B cell (primary cell): Measurements from ENCODE around the gene POLR2C. TPM values are rescaled to one million over a fixed set of nuclear protein-coding genes. Genes with fewer than 3 reads are reported as not detected.

Experiments
- ATAC-seq: fragments of 200-7000 bp; cut with Tn5 transposase; one replicate; pipeline ENCODE4 v1.10.0; 2021; ENCODE audit warnings: low read depth, mild to moderate bottlenecking, moderate number of reproducible peaks, moderate library complexity
- CTCF ChIA-PET: fragments of 350-600 bp; sonication (Branson Sonifier 250); formaldehyde crosslinking; loops from one replicate; lab custom pipeline; 2021; ENCODE audit warnings: antibody characterized with exemption, inconsistent platforms; lab: Charles Lee
- POLR2A ChIA-PET: fragments of 350-600 bp; sonication (Branson Sonifier 250); formaldehyde crosslinking; loops from one replicate; lab custom pipeline; 2021; ENCODE audit warnings: antibody characterized with exemption; lab: Charles Lee
- DNase-seq: peaks from one replicate; pipeline ENCODE4 v3.0.0; 2013
- H2AFZ ChIP-seq: 2 replicates; pipeline ENCODE4 v1.6.1; 2012; ENCODE audit warnings: mild to moderate bottlenecking, low read depth, low read length; ENCODE audit not compliant: insufficient read depth, poor library complexity, severe bottlenecking
- H3K27ac ChIP-seq, 2 donors: 1 replicate in 1 of 2; 2 replicates in 1 of 2; pipeline ENCODE4 v1.5.1; 2012 to 2013; ENCODE audit warnings: low read length in 2 of 2, mild to moderate bottlenecking in 2 of 2, moderate library complexity in 1 of 2
- H3K27me3 ChIP-seq, 4 experiments: fragments of 200-600 bp in 1 of 4; sonication (generic) in 1 of 4; replicated peaks in 1 of 4; 1 replicate in 2 of 4; 2 replicates in 2 of 4; pipeline versions ENCODE4 v1.6.1 to v1.7.0; 2013 to 2016; ENCODE audit warnings: low read length in 3 of 4, mild to moderate bottlenecking in 2 of 4, mixed read lengths in 1 of 4, moderate library complexity in 1 of 4; ENCODE audit not compliant: insufficient read depth in 4 of 4, control insufficient read depth in 3 of 4; ENCODE audit errors: control extremely low read depth in 1 of 4
- H3K36me3 ChIP-seq, 2 experiments: replicated peaks in 1 of 2; 1 replicate in 1 of 2; 2 replicates in 1 of 2; pipeline versions ENCODE4 v1.6.1 to v1.7.1; 2013; ENCODE audit warnings: low read length in 1 of 2; ENCODE audit not compliant: insufficient read depth in 2 of 2, control insufficient read depth in 1 of 2; ENCODE audit errors: control extremely low read depth in 1 of 2, extremely low read depth in 1 of 2
- H3K4me1 ChIP-seq, 2 donors: fragments of 200-600 bp in 1 of 2; sonication (generic) in 1 of 2; 1 replicate in 1 of 2; 2 replicates in 1 of 2; pipeline versions ENCODE4 v1.5.1 to v1.6.1; 2013 to 2017; ENCODE audit warnings: low read length in 2 of 2; ENCODE audit not compliant: control insufficient read depth in 2 of 2, insufficient read depth in 2 of 2
- H3K4me2 ChIP-seq: replicated peaks from 2 replicates; pipeline ENCODE3; 2012; ENCODE audit warnings: mild to moderate bottlenecking, low read depth, low read length; ENCODE audit not compliant: poor library complexity, severe bottlenecking
- H3K4me3 ChIP-seq, 5 experiments: fragments of 200-600 bp in 1 of 5; sonication (generic) in 1 of 5; 1 replicate in 3 of 5; 2 replicates in 2 of 5; pipeline versions ENCODE4 v1.5.1 to v1.7.0; 2011 to 2016; ENCODE audit warnings: low read length in 4 of 5, mild to moderate bottlenecking in 4 of 5, low read depth in 2 of 5, control low read depth in 1 of 5, moderate library complexity in 1 of 5; ENCODE audit not compliant: insufficient read depth in 1 of 5; ENCODE audit errors: control extremely low read depth in 1 of 5, extremely low read depth in 1 of 5
- H3K79me2 ChIP-seq: fragments of 200-600 bp; sonication (generic); one replicate; pipeline ENCODE4 v1.6.0; 2016; ENCODE audit warnings: low read length; ENCODE audit not compliant: control insufficient read depth, insufficient read depth
- H3K9ac ChIP-seq: fragments of 200-600 bp; sonication (generic); 2 replicates; pipeline ENCODE4 v1.6.1; 2017; ENCODE audit warnings: mild to moderate bottlenecking, low read length, moderate library complexity
- H3K9me3 ChIP-seq, 3 donors: one replicate each; pipeline versions ENCODE4 v1.6.1 to v1.7.1; 2013; ENCODE audit warnings: low read length in 2 of 3; ENCODE audit not compliant: control insufficient read depth in 2 of 3, insufficient read depth in 1 of 3; ENCODE audit errors: control extremely low read depth in 1 of 3
- H4K20me1 ChIP-seq: 2 replicates; pipeline ENCODE4 v1.6.0; 2012; ENCODE audit warnings: mild to moderate bottlenecking, low read length; ENCODE audit not compliant: insufficient read depth, control insufficient read depth, poor library complexity, severe bottlenecking
- H3K27ac Mint-ChIP-seq: one replicate; pipeline ENCODE4 v1.8.0; 2021; ENCODE audit warnings: mixed read lengths
- H3K27me3 Mint-ChIP-seq: one replicate; pipeline ENCODE4 v1.8.0; 2021; ENCODE audit warnings: mixed read lengths
- H3K4me1 Mint-ChIP-seq: one replicate; pipeline ENCODE4 v1.8.0; 2021; ENCODE audit warnings: mixed read lengths
- H3K4me3 Mint-ChIP-seq: one replicate; pipeline ENCODE4 v1.8.0; 2021; ENCODE audit warnings: mixed read lengths
- H3K9me3 Mint-ChIP-seq: one replicate; pipeline ENCODE4 v1.8.0; 2022; ENCODE audit warnings: mixed read lengths; ENCODE audit not compliant: insufficient read depth
- CTCF ChIP-seq: fragments of 200-600 bp; IDR thresholded peaks from one replicate; pipeline ENCODE4 v1.8.0; 2022; ENCODE audit warnings: antibody characterized with exemption, mild to moderate bottlenecking
- EZH2 ChIP-seq: IDR thresholded peaks from 2 replicates; pipeline ENCODE4 v1.6.1; 2012; ENCODE audit warnings: borderline replicate concordance, low read depth, mild to moderate bottlenecking, moderate library complexity, low read length; ENCODE audit not compliant: insufficient read depth, poor library complexity, severe bottlenecking
- WGBS: methylation state at CpG from one replicate; pipeline ENCODE4 v1.1.5; 2013; ENCODE audit warnings: missing lambda C conversion rate; ENCODE audit not compliant: insufficient coverage; 5-methylcytosine and 5-hydroxymethylcytosine counted together
- intact Hi-C: fragments of 100-400 bp; cut with micrococcal nuclease; formaldehyde crosslinking; loops from one replicate; pipeline ENCODE4 v1.10.0; 2022
- polyA plus RNA-seq: library from polyadenylated mRNA; depleted of rRNA; stranded (reverse); fragments of >200 nt; gene quantifications from 2 replicates; pipeline ENCODE4 v1.2.3, GENCODE V29; 2012
- total RNA-seq, 2 donors: library from RNA; stranded (reverse); fragments of 120-200 nt in 1 of 2; gene quantifications; 1 replicate in 1 of 2; 2 replicates in 1 of 2; pipeline versions ENCODE4 v1.2.3 to v1.2.4, GENCODE V29; 2013 to 2022

POLR2C gene
- total and polyA plus RNA-seq, 2 donors (not counting 1 experiment from before 2014, with no cell fraction given), result 57.8 to 70.1 TPM

- Mint-ChIP-seq H3K4me1 (peaks cover 4% of the 10 kb centered on the region), H3K4me3 (no peak overlapping the region), H3K9me3 (no peaks in the 10 kb centered on the region), H3K27ac (no peak overlapping the region), H3K27me3 (no peaks in the 10 kb centered on the region)
- Histone ChIP-seq H3K4me1 (peaks cover 5% of the 10 kb centered on the region in 2 donors), H4K20me1 (no peaks in the 10 kb centered on the region), H3K27ac (no peak overlapping the region), H3K79me2 (peaks cover 1% of the 10 kb centered on the region), H2AFZ (no peak overlapping the region), H3K4me2 (no peak overlapping the region), H3K9ac (no peak overlapping the region), H3K4me3 (no peak overlapping the region), H3K36me3 (peaks cover 0 to 19% of the 10 kb centered on the region in 2 experiments), H3K9me3 (no peaks in the 10 kb centered on the region), H3K27me3 (no peaks in the 10 kb centered on the region)
- 96% methylated on average over 22 of the region's 23 CpGs for WGBS
- intact Hi-C loops, result no loop called here
- ChIA-PET POLR2A (no interaction called here), CTCF (interaction anchor here (1.1 kb wide), 1 partner anchor 96 kb away, joined by 4 read pairs; no protein-coding TSS in a partner anchor)
- ATAC-seq, result no peak
- DNase-seq, result no peak
- TF ChIP-seq EZH2 (no peak), CTCF (no peak)
These were observed 52.5 kb downstream of the POLR2C start for GRCh38 chr16:57514791-57515600.

GRCh38 chr16:57516176-57516725, 53.8 kb downstream of the POLR2C start:
- no peak for DNase-seq
- Mint-ChIP-seq H3K9me3 (no peaks in the 10 kb centered on the region), H3K27ac (no peak overlapping the region), H3K4me1 (peaks cover 11% of the 10 kb centered on the region), H3K27me3 (no peaks in the 10 kb centered on the region), H3K4me3 (no peak overlapping the region)
- CTCF ChIA-PET, result interaction anchor here (1.3 to 7.8 kb wide), 5 partner anchors 11 to 98 kb away, joined by 4 to 111 read pairs (median 77); partner anchors contain the start of genes ADGRG5 and CCDC102A
- H3K4me1 ChIP-seq, result peaks cover 7% of the 10 kb centered on the region in 2 donors
- no peak for TF ChIP-seq EZH2
- no peak for TF ChIP-seq CTCF
- H3K27me3 ChIP-seq, result no peaks in the 10 kb centered on the region
- 97% methylated on average over 8 of the region's 10 CpGs for WGBS
- no peak overlapping the region for H3K4me3 ChIP-seq
- H3K4me2 ChIP-seq, result no peak overlapping the region
- POLR2A ChIA-PET, result no interaction called here
- no peaks in the 10 kb centered on the region for H4K20me1 ChIP-seq
- peaks cover 0 to 19% of the 10 kb centered on the region in 2 experiments for H3K36me3 ChIP-seq
- no peaks in the 10 kb centered on the region for H3K9me3 ChIP-seq
- no peak overlapping the region for H2AFZ ChIP-seq
- H3K9ac ChIP-seq, result no peak overlapping the region
- intact Hi-C loops, result no loop called here
- no peak overlapping the region for H3K27ac ChIP-seq
- peaks cover 8% of the 10 kb centered on the region for H3K79me2 ChIP-seq
- no peak for ATAC-seq
